GM12872 (cell line): ENCODE data around the gene ZSCAN5A.

Experiments used
- TF ChIP-seq, protein P1 (sequence below): IDR thresholded peaks from 3 replicates; pipeline ENCODE4 v1.5.1; 2011; ENCODE audit warnings: low read depth, mild to moderate bottlenecking, low read length, moderate library complexity; ENCODE audit not compliant: insufficient read depth

The ZSCAN5A gene

DNA sequence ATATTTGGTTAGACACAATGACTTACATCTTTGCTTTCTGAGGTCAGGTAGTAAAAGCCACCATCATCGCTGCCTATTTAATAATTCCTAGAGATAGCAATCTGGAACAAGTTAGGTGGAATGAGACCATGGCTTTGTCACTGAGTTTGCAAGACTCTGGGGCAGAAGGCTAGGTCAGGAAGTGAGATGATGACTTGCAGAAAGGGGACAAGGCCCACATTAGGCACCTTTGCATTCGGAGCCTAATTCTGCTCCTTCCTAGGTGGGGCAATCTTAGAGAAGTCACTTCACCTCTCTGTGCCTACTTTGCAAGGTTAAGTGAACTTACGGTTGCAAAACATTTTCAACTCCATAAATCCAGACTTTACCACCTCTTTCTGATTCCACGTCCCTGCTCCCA lies 31.8 kb downstream of the ZSCAN5A start:
- TF ChIP-seq, protein P1, sequence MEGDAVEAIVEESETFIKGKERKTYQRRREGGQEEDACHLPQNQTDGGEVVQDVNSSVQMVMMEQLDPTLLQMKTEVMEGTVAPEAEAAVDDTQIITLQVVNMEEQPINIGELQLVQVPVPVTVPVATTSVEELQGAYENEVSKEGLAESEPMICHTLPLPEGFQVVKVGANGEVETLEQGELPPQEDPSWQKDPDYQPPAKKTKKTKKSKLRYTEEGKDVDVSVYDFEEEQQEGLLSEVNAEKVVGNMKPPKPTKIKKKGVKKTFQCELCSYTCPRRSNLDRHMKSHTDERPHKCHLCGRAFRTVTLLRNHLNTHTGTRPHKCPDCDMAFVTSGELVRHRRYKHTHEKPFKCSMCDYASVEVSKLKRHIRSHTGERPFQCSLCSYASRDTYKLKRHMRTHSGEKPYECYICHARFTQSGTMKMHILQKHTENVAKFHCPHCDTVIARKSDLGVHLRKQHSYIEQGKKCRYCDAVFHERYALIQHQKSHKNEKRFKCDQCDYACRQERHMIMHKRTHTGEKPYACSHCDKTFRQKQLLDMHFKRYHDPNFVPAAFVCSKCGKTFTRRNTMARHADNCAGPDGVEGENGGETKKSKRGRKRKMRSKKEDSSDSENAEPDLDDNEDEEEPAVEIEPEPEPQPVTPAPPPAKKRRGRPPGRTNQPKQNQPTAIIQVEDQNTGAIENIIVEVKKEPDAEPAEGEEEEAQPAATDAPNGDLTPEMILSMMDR: no peak

DNA sequence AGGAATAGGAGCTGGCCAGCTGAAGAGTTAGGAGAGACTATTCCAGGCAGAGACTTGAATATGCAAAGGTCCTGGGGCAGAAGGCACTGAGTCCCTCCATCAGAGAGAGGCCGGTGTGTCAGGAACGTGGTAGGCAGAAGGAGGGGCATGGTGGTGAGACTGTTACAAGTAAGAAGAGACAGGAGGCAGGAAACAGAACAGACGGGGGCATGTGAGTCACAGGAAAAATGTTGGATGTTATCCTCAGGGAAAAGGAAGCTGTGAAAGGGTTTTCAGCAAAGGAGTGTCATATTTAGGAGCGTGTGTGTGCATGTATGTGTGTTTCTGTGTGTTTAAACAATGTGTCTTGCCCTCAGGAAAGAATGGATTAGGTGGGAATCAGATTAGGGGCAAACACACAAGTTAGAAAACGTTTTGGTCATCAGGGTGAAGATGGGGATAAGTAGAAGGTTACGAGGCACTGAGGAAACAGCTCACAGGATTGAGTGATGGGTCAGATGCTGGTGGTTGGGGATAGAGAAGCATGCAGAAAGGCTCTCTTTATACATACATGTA lies 41.0 kb downstream of the ZSCAN5A start:
- TF ChIP-seq, protein P1: no peak

DNA sequence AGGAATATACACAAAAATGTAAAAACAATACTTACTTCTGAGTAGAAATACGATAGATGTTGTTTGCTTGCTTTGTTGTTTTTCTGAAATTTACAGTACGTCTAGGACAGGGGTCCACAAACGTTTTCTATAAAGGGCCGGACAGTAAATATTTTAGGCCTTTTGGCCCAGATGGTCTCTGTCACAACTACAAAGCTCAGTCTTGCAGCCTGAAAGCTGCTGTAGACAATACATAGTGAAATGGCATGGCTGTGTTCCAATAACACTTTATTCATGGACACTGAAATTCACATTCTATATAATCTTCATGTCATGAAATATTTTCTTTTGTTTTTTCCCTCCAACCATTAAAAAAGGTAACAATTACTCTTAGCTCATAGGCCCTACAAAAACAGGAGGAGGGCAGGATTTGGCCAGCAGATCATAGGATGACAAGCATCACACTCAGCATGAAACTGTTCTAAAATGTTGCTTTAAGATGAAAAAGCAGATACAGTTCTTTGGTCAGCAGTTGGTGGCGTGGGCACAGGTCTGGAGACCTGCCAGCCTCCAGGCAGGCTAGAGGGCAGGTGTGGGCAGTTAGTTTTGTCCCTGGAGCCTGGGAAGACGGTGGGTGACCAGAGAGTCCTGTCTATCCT lies 42.4 kb downstream of the ZSCAN5A start, which contains the start of gene EDDM13:
Gene EDDM13, plus strand, starts transcription at position 588 of the 638 bp plus-strand sequence. CDS start 87 bp downstream, outside the sequence.
- TF ChIP-seq, protein P1: no peak

DNA sequence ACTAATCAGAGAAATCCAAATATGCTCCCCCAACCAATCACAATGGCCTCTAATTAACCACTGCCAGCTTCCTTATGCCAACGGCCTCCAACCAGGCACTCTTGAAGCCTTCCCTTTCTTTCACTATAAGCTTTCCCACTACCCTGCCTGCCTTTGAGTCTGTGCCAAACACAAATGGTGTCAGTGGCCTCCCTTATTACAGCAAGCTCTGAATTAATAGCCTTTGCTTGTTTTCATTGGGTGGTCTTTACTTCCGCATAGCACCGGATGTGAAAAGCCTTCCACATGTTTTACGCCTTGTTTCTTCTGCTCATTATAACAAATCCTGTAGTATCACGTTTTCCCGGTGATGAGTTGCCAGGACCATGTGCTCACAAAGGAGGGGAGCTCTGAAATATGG lies 43.5 kb downstream of the ZSCAN5A start:
- TF ChIP-seq, protein P1: no peak

DNA sequence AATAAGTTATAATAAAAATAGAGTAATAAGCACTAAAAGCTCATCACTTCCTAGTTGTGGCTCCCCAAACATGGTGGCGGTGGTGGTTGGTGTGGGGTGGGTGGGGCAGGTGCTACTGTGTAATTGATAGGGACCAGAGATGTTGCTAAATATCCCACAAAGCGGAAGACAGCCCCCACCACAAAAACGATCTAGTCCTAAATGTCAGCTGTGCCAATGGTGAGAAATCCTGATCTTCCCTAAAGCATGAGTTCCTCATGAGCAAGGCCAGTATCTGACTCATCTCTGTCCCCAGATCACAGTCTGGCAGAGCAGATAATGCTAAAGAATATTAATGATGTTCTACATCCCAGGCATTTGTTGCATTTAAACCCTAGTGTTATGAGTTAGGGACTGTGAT lies 44.0 kb downstream of the ZSCAN5A start:
- TF ChIP-seq, protein P1: no peak

DNA sequence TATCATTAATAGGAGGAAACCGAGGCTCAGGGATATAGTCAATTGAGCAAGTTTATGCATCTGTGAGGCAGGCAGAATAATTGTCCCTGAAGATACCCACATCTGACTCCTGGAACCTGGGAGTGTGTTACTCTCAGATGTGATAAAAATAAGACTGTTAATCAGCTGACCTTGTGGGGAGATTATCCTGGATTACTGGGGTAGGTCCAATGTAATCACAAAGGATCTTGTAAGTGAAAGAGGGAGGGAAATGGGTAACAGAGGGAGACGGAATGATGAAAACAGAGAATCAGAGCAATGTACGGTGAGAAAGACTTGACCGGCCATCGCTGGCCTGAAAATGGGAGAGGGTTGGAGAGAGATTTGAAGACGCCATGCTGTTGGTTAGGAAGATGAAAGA lies 45.3 kb downstream of the ZSCAN5A start:
- TF ChIP-seq, protein P1: no peak

DNA sequence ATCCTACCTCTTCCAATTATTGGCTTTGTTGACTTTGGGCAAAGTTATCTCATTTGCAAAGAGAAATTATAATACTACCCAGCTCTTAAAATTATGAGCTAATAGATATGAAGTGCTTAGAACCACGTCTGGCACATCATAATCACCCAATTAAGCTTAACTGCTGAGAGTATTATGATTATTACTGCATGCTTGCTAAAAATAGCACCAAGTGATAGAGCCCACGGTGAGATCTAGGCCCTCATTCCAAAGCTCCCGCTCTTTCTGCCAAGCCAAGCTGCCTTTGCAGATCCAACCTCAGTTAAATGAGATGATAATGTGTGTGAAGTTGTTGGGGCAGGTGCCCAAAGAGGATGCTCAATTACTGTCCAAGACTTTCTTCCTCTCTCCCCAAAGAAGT lies 48.6 kb downstream of the ZSCAN5A start:
- TF ChIP-seq, protein P1: no peak

DNA sequence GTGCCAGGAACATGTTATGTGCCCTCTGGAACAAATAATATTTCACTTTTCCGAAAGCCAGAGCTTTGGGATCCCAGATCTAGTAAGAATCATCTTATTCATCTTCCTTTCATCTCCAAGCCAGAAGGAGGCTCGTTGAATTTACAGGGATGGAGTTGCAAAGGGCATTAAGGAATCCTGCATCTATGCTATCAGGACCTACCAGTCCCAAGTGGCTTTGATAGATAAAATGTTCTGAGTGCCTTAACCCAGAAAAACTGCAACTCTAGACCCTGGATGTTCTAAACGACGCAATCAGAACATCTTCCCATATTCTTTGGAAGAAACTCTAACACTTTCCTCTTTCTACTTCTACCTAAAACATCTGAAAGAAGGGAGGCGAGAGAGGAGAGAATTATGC lies 51.3 kb downstream of the ZSCAN5A start:
- TF ChIP-seq, protein P1: no peak
